ENCODE measurements around the gene ACSL1.

DNA sequence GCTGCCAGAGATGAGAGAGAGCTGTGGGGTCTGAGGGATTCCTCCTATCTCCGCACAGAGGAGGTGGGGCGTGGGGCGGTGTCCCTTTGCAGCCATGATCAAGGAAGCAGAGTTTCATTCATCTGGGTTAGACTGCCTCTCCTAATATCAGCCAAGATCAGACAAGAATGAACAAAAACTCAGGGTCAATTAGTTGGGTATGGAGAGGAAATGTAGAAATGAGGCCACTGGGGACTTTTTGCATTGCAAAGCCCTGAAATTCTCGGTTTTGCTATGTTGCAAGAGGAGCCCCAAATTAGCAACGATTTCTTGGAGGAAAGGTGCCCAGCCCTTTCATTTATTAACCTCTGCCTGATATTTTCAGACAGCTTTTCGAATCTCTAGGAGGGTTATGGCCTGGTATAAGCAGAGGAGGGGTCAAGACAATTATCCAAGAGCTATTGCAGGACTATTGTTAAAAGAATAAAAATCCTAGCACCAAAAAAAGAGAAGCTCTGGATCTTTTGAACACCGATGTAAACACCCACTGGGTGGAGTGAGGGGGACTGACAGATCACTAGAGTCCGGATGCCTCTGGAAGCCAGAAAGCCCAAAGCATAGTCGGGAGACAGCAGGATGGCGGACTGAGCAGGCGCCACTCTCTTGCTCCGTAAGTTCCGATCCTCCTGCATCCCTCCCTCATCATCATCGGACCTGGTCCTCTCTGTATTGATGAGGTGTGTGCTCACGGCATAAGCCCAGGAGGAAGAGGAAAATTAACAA, 34.4 kb upstream of the ACSL1 start:
- TF ChIP-seq RAD21 (IDR thresholded peaks at IDR 0.05; ENCODE audit: low read depth): no peak
- TF ChIP-seq ZFX (IDR thresholded peaks at IDR 0.05): no peak
- no peak for TF ChIP-seq POLR2A (IDR thresholded peaks at IDR 0.05; ENCODE audit: borderline replicate concordance, extremely low read depth, insufficient read depth, insufficient read length)
- TF ChIP-seq, protein P1, sequence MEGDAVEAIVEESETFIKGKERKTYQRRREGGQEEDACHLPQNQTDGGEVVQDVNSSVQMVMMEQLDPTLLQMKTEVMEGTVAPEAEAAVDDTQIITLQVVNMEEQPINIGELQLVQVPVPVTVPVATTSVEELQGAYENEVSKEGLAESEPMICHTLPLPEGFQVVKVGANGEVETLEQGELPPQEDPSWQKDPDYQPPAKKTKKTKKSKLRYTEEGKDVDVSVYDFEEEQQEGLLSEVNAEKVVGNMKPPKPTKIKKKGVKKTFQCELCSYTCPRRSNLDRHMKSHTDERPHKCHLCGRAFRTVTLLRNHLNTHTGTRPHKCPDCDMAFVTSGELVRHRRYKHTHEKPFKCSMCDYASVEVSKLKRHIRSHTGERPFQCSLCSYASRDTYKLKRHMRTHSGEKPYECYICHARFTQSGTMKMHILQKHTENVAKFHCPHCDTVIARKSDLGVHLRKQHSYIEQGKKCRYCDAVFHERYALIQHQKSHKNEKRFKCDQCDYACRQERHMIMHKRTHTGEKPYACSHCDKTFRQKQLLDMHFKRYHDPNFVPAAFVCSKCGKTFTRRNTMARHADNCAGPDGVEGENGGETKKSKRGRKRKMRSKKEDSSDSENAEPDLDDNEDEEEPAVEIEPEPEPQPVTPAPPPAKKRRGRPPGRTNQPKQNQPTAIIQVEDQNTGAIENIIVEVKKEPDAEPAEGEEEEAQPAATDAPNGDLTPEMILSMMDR (IDR thresholded peaks at IDR 0.05 in 2 of 3, conservative IDR thresholded peaks at IDR 0.05 in 1 of 3; ENCODE audit: borderline replicate concordance in 1 of 3, insufficient read depth in 1 of 3, low read depth in 2 of 3, low read length in 2 of 3): no peak
- TF ChIP-seq, protein P2, sequence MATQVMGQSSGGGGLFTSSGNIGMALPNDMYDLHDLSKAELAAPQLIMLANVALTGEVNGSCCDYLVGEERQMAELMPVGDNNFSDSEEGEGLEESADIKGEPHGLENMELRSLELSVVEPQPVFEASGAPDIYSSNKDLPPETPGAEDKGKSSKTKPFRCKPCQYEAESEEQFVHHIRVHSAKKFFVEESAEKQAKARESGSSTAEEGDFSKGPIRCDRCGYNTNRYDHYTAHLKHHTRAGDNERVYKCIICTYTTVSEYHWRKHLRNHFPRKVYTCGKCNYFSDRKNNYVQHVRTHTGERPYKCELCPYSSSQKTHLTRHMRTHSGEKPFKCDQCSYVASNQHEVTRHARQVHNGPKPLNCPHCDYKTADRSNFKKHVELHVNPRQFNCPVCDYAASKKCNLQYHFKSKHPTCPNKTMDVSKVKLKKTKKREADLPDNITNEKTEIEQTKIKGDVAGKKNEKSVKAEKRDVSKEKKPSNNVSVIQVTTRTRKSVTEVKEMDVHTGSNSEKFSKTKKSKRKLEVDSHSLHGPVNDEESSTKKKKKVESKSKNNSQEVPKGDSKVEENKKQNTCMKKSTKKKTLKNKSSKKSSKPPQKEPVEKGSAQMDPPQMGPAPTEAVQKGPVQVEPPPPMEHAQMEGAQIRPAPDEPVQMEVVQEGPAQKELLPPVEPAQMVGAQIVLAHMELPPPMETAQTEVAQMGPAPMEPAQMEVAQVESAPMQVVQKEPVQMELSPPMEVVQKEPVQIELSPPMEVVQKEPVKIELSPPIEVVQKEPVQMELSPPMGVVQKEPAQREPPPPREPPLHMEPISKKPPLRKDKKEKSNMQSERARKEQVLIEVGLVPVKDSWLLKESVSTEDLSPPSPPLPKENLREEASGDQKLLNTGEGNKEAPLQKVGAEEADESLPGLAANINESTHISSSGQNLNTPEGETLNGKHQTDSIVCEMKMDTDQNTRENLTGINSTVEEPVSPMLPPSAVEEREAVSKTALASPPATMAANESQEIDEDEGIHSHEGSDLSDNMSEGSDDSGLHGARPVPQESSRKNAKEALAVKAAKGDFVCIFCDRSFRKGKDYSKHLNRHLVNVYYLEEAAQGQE (IDR thresholded peaks at IDR 0.05; ENCODE audit: low read depth): no peak
- TF ChIP-seq, protein P3, sequence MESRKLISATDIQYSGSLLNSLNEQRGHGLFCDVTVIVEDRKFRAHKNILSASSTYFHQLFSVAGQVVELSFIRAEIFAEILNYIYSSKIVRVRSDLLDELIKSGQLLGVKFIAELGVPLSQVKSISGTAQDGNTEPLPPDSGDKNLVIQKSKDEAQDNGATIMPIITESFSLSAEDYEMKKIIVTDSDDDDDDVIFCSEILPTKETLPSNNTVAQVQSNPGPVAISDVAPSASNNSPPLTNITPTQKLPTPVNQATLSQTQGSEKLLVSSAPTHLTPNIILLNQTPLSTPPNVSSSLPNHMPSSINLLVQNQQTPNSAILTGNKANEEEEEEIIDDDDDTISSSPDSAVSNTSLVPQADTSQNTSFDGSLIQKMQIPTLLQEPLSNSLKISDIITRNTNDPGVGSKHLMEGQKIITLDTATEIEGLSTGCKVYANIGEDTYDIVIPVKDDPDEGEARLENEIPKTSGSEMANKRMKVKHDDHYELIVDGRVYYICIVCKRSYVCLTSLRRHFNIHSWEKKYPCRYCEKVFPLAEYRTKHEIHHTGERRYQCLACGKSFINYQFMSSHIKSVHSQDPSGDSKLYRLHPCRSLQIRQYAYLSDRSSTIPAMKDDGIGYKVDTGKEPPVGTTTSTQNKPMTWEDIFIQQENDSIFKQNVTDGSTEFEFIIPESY (IDR thresholded peaks at IDR 0.05; ENCODE audit: extremely low read depth, insufficient replicate concordance, low read length): no peak
- TF ChIP-seq POLR2AphosphoS5 (IDR thresholded peaks at IDR 0.05; ENCODE audit: low read depth, low read length): no peak
- TF ChIP-seq, protein P4, sequence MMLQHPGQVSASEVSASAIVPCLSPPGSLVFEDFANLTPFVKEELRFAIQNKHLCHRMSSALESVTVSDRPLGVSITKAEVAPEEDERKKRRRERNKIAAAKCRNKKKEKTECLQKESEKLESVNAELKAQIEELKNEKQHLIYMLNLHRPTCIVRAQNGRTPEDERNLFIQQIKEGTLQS (IDR thresholded peaks at IDR 0.05): no peak
